DMS114 treated with DMSO at 0.1 percent for 48 hours (cell line): ENCODE results near the gene NMNAT2.
"Not testable (repeated sequence)": the region's sequence is repeated elsewhere in the genome, so short reads cannot be mapped to it uniquely, and the experiment has no call there.

Experiments used
- DNase-seq: peaks from one replicate; lab custom pipeline; 2025; ENCODE audit not compliant: unreplicated experiment; lab: John Stamatoyannopoulos, UW

NMNAT2 gene

DNA sequence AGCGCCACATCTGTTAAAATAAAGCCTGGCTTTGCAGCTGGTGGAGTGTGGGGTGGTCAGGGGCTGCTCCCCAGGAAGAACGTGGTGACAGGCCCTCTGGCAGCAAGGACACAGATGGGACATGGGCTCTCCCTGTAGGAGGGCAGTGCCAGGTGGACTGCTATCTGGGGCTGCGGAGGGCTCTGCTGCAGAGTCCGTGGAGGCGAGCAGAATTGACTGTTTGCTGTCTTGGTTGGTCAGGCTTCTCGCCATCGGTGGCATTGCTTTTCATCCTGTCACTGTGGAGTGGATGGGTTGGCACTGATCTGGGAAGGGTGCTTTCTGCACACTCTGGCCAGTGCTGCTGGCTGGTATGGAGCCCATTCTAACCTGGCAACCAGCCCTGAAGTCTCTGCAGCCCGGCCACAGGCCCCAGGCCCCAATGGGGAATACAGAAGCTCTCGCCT lies 129.1 kb downstream of the NMNAT2 start:
- DNase-seq = no peak

DNA sequence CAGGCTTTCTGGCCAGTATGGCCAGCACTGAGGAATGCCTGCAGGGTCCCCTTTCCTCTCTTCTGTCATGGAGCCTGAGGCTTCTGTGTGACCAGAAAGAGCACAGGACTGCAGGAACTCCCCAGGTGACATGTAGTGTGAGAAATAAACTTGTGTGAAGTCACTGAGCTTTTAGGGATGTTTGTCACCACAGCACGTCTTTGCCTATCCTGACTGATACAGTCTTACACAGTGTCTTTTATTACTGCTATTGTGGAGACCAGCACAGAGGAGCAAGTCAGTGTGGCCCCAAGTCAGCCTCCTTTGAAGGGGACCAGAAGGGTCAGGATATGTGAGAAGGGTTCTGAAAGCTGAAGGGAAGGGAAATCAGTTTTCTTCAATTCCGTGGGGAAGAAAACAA lies 129.6 kb downstream of the NMNAT2 start:
- no peak for DNase-seq

DNA sequence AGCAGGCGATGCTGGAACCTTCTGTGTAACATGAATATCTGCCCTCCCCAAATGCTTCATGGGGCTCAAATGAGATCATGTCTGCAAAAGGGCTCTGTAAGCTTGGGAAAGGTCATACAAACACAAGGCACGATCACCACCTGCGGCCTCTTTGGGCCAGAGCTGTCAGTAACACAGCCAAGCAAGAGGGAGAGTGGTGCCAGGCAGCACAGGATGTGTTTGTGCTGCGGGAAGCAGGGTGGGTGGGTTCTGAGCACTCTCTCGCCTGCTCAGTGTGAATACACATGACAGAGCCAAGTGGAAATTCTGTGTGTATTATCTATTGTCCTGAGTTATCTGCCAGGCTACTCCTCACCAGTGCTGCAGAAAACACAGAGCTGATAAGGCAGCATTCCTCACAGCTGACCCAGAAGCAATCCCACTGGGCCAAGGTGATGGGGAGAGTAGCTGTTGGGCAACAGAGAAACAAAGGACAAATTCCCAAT lies 130.9 kb downstream of the NMNAT2 start:
- no peak for DNase-seq

DNA sequence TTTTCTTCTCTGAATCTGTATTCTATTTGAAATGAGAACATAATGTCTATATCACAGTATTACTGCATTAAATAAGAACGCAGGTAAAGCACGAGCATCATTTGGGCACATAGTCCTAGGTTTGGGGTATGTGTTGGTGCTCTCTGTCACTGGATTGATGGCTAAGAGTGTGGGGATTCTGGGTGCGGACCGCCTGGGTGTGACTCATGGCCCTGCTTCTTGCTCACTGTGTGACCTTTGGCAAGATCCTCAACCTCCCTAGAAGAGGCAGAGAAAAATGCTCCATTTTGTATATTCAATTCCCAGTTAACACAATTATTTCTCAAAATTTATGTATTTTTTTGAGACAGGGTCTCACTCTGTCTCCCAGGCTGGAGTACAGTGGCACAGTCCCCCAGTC lies 132.4 kb downstream of the NMNAT2 start:
- DNase-seq = no peak

DNA sequence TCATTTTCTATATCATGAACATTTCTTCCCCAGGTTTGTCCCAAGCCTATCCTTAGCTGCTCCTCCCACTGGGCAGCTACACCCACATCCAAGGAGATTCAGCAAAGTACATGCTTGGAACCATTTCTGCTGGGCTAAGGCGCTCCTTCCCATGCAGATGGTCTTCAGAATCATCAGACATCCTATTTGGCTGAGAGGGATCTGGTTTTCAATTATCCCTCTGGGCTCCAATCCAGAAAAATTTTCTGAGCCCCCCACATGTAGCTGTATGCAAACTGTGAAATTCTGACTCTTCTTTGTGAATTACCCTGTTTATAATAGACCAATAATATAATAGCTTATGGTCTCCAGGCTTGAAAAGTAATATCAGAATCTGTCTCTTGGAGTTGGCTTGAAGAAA lies 132.9 kb downstream of the NMNAT2 start:
- DNase-seq = no peak

DNA sequence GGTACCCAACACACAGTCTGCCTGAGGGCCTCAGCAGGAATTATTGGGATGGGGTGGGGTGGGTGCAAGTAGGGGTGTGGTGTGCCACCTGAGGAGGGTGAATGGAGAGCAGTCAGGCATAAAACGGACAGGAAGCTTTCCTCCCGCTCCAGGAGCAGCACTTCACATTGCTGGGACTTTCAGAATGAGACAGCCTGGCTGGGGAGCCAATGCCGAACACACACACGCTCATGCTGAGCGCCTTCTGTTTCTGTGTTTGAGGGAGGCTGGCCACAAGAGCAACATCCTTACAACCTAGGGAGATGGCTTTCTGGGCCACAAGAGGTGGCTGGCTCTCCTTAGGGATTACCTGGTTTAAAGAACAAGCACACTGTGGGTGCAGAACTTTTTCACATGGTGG lies 134.1 kb downstream of the NMNAT2 start:
- no peak for DNase-seq

DNA sequence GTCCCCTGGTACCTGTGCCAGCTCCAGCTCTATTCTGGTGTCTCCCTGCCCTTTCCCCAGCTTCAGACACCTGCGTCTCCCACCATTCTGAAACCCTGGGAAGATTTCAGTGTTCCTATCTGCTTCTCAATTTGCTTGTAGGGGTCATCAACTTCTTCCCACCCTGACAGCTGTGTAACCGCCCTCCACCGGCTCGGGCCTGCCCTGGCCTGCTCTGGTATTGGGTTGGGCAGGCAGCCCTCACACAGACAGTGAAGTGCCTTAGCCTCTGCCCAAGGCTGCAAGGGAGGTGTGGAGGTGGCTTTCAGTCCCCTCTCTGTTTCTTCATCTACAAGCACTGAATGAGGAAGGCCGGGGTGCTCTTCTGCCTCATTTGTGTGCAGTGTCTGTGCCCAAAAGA lies 134.9 kb downstream of the NMNAT2 start:
- no peak for DNase-seq

DNA sequence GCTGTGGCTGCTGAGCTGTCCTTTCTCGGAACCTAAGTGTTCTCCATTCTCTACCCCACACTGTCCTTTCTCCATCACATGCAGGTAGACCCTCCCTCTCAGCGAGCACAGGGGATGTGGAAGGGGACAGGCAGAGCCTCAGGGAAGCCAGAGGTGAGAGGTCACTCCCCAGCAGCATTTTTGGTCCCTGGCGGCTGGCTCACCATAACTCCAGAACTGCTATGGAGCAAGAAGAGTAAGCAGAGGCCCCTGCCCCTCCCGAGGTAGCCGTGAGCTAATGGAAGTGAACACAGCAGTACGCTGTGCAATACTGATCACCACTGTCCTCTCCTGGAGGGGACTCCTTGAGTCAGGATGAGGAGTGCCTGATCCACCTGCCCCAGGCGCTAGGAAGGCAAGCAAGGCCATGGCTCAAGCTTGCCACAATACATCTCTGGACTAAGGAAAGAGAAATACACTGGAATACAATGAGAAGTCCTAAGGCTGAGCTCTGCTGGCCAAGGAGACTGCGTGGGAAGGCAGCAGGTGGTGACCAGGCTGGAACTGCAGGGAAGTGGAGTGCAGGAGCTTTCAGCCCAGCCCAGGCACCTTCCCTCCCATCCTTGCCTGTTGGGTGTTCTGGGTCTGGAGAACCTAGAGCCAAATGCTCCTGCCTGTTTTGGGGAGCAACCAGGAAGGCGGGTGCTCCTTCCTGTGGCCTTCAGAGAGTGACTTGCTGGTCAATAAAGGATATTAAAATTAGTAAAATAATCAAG lies 135.9 kb downstream of the NMNAT2 start:
- DNase-seq = no peak

DNA sequence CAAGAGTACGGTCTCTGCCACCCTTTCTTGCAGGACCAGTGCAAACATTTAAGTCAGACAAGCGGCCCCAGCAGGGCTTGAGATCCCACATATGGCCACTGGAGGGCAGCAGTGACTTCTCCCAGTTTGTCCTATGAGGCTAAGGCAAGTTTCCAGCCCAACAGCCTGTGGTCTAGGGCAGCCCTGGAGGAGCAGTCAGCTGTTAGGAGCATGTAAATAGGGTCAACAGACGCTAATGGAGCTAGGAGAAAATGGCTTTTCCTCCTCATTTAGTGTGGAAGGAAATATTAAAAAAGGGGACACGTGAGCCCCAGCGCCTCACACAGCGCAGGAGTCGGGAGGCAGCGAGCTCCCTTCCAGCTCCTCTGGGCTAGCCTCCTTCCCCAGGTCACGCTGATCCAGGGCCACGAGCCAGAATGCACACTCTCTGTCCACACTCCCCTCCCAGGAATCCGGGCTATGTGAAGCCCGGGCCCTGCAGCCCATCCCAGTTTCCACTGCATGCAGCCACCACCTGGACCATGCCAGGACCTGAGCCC lies 136.6 kb downstream of the NMNAT2 start:
- DNase-seq = peak; percentile 62

DNA sequence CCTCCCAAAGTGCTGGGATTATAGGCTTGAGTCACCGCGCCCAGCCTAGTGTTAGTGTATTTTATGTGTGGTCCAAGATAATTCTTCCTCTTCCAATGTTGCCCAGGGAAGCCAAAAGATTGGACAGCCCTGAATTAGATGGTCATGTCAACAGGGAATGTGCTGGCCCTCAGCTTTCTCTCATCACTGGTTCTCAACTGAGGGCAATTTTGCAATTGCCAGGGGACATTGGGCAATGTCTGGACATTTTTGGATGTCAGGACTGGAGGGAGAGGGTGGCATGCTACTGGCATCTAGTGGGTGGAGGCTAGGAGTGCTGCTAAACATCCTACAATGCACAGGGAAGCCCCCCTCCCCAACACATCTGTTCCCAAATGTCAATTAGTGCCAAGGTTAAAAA lies 137.1 kb downstream of the NMNAT2 start:
- no peak for DNase-seq

DNA sequence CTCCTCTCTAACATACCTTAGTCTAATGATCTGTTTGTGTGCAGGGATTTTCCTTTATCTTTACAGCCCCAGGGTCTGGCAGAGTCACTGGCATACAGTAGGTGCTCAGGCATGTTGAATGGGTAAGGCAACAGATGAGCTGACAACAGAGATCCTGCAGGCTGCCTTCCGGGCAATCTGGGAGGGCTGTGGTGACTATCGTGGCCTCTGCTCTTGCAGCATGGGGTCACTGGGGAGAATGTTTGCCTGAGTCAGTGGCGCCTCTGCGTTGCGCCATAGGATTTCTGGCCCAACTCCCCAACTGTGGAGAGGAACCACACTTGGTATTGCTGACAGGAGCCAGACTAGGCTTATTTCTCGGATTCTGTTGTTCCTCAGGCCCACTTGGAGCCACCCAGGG lies 138.3 kb downstream of the NMNAT2 start:
- DNase-seq = no peak

DNA sequence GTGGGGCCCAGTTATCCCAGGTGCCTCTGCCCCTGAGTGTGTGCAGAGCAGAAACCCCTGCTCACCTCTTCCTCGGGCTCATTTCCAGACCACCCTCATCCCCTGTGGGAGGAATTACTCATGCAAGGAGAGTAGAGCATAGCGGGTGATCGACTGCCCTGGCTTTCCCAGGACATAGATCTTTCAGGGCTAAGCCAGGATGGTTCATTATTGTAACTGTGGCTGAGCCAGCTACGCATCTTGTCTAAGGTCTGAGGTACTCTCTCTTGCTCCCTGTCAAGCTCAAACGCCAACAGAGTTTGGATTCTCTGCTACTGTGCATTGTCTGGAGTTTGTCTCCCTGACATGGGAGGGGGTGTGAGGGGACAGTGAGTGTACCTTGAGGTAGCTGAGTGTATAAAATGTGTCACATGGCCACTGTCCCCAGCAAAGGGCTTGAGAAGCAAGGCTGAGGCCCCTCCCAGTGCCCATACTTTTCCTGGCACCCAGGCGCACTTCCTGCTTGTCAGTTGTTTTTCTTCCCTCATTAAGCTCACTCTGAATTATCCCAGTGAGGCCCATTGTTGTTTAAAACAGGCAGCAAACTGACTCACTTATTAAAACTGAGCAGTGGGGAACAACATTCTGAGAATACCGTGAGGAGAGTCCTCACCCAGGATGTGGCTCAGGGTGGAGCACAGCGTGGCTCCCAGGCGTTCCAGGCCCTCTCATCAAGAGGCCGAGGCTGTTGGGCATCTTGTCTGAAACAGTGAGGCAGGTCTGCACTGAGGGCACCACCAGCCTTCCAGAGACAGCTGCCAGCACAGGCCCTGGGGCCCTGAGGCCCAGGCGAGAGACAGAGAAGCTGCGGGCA lies 139.2 kb downstream of the NMNAT2 start:
- DNase-seq = no peak

DNA sequence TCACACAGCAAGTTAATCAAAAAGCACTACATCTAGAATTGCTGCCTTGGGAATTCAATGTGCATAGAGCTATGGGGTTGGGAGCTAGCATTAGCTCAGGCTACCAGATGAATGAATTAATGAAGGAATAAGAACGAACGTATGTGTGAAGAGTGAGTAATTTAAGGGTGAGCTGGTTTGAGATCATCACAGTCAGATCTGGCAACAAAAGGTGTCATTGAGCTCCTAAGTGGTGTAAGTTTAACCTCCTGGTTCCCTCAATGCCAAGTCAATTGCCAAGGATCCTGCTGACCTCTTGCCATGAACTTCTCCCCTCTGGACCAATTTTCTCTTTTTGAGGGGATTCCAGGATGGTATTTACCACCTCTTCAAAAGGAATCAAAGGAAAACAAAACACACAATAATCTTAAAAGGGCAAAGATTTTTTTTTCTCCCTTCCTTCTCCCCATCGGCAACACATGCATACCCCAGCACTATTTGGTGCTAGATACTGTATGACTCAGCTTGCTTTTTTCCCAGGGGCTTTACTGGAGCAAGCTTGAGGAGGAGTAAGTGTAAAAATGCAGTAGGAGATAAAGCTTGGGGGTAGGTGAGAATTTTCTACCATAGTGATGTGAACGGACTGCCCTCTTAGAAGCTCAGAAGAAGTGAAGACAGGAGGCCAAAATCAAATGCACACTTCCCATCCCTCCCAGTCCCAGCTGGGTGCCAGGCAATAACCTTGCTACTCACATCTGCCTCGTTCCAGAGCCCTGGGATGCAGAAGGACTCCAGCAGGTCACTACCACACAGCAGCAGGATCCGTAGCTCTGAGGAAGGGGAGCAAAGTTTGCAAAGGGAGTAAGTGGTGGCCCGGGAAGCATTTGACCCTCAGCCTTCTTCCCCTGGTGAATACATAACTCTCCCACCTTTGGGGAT lies 140.1 kb downstream of the NMNAT2 start:
- no peak for DNase-seq

DNA sequence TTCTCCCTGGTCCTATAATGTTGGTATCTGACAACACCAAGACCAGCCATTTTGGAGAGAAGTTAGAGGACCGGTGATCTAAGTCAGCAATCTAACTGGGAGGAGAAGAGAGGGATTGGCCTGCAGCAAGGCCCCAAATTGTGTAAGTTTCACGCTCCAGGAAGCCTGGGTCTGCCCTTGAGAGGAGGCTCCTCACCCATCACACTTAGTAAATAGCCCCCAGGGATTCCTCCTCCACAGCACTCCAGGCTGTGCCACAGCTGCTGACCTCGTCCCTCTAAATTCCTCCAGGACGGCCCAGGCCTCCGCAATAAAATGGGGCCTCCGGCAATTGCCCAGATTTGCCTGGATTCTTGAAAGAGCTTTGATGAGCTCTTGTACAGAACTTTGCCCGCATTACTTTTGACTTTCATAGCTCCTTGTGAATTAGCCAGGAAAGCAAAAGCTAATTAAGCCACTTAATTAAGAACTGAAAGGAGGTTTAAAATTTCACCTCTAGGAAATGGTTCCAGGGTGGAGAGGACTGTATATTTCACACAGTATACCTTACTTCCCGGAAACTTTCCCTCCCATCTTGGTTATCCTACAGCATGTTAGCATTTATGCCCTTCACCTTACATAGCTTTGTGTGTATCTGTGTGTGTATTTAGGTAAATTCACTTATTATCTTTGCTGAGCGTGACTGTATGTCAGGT lies 141.6 kb downstream of the NMNAT2 start:
- DNase-seq = no peak

DNA sequence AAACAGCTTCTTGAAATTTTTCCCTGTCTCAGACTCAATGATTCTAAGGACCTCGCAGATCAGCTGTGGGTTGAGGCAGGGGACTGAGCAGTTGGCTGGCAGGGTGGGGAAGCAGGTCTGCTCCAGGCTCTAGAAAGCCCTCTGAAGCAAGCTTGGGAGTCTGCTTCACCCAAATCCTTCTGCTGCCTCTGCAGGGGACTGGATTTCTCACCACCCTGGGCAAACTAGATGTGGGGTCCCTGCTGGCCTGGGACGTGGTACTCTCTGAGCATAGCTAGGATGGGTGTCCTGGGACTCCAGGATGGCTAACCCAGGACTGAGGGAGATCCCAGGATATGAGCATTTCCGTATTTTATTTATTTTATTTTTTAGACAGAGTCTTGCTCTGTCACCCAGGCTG lies 142.9 kb downstream of the NMNAT2 start:
- no peak for DNase-seq

DNA sequence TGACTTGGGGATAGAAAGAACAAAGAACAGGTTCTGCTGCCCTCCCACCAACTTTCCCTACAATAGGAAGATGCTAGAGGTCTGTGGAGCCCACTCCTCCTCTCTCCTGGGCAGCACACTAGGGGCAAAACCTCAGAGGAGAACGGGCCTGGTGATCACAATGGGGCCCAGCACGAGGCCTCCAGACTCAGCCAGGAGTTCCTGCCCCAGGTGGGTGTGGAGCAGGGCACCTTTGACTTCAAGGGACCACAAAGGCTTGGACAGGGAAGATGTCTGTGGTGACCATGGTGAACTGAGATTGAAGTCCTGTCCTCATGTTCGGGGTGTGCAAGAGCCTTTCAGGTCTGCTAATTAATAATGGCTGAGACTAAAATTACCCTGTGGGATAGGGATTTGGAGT lies 143.3 kb downstream of the NMNAT2 start:
- DNase-seq = no peak

DNA sequence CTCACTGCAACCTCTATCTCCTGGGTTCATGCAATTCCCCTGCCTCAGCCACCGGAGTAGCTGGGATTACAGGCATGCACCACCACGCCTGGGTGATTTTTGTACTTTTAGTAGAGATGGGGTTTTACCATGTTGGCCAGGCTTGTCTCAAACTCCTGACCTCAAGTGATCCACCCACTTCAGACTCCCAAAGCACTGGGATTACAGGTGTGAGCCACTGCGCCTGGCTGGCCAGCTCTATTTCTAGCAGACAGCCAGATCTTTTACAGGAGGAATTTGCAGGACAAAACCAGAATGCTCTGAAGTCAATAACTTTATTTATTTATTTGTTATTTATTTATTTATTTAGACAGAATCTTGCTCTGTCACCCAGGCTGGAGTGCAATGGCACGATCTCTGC lies 144.2 kb downstream of the NMNAT2 start:
- DNase-seq = not testable (repeated sequence)

DNA sequence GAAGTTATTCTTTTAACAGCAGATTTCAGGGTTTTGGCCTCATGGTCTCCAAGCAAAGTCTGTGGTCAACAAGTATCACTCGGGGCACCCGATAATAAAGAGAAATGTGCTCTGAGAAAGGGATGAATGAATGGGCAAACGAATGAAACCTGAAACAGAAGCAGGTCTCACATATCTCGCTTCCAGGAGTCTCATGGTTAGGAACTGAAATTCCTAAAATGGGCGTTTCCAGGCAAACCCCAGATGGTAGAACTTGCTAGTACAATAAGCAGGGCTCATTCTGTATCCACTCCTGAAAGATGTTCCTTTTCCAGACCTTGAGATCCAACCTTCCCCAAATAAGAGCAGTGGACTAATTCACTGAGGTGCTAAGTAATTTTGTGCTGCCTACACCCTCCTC lies 144.9 kb downstream of the NMNAT2 start:
- DNase-seq = no peak

DNA sequence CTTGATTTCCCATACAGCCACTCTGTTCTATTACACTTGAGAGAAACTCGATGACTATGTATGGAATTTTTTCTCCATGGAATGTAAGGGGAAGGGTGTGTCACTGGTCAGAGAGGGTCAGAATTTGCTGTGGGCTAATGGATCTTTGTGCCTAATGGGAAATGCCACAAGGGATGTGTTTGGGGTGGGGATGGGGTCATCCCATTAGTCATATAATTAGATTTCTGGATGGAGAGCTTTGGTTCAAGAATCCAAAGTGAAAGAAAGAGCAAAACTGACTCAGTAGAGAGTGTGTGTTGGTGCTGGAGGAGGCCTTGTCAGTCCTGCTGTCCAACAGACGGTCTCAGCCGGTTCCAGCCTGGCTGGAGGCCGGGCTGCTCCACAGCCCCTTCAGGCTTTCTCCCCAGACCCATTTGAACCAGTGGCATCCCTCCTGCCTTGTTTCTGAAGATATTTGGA lies 145.8 kb downstream of the NMNAT2 start:
- DNase-seq = no peak

DNA sequence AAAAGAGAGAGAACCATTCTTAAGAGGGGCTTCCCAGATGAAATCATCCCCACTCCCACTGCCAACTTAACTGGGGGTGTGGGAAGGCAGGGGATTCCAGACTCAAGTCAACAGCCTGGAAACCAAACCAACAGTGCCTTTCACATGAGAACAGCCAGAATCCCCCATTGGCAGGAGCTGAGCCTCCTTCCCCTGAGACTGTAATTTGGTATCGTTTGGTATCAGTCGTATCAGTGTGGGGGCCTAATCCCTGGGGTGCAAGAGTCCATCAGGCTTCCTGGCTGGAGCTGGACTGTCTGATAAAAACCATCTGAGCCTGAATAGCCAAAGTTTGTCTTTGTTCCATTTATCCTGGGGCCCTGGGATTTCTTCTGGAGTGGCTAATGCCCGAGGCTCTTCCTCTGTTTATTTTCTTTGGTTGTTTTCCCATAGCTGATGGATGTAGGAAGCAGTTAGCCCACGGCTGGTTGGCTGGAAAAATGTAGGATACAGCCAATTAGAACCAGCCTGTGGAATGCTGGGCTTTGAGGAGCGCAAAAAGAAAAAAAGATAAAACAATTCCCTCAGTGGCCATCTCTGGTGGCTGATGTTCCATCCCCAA lies 147.5 kb downstream of the NMNAT2 start:
- DNase-seq = no peak
